A673 (cell line): ENCODE data around the gene SLC24A4. TPM values are rescaled to one million over a fixed set of nuclear protein-coding genes. Genes with fewer than 3 reads are reported as not detected.

Source experiments
- BruUV-seq: library from RNA; stranded (reverse); fragments of 400-500 nt; replicated peaks from 2 replicates; lab custom pipeline; 2021; lab: Mats Ljungman, UMichigan
- CTCF ChIA-PET: fragments of 300-600 bp; sonication (Branson Sonifier 250); formaldehyde crosslinking; loops from one replicate; lab custom pipeline; 2022; ENCODE audit warnings: antibody characterized with exemption; lab: Charles Lee
- POLR2A ChIA-PET: fragments of 300-600 bp; sonication (Branson Sonifier 250); formaldehyde crosslinking; loops from one replicate; lab custom pipeline; 2022; ENCODE audit warnings: antibody characterized with exemption; ENCODE audit not compliant: low non-redundant PET; lab: Charles Lee
- DNase-seq: peaks from one replicate; pipeline ENCODE4 v3.0.0-alpha.2; 2015; ENCODE audit warnings: low spot score
- H3K27ac ChIP-seq: fragments of 200-600 bp; sonication (generic); 2 replicates; pipeline ENCODE4 v1.5.1; 2016; ENCODE audit warnings: mixed run types, low read depth, mild to moderate bottlenecking, mixed read lengths, antibody characterized with exemption, low read length; ENCODE audit not compliant: poor library complexity, severe bottlenecking
- H3K27me3 ChIP-seq: fragments of 200-600 bp; sonication (generic); replicated peaks from 2 replicates; pipeline ENCODE4 v1.6.1; 2017; ENCODE audit warnings: mixed run types, low read depth, mild to moderate bottlenecking, mixed read lengths, antibody characterized with exemption, low read length; ENCODE audit not compliant: insufficient read depth, poor library complexity
- H3K36me3 ChIP-seq: fragments of 200-600 bp; sonication (generic); 2 replicates; pipeline ENCODE4 v1.6.1; 2016; ENCODE audit warnings: mixed run types, mild to moderate bottlenecking, mixed read lengths, antibody characterized with exemption, low read length; ENCODE audit not compliant: insufficient read depth, poor library complexity, severe bottlenecking
- H3K4me1 ChIP-seq: fragments of 200-600 bp; sonication (generic); 2 replicates; pipeline ENCODE4 v1.6.1; 2017; ENCODE audit warnings: mixed run types, mild to moderate bottlenecking, mixed read lengths, antibody characterized with exemption, low read length; ENCODE audit not compliant: insufficient read depth, poor library complexity, severe bottlenecking
- H3K4me3 ChIP-seq: fragments of 200-600 bp; sonication (generic); 2 replicates; pipeline ENCODE4 v1.5.1; 2016; ENCODE audit warnings: low read depth, mixed run types, mild to moderate bottlenecking, mixed read lengths, low read length; ENCODE audit not compliant: poor library complexity, severe bottlenecking
- H3K9me3 ChIP-seq: fragments of 200-600 bp; sonication (generic); 2 replicates; pipeline ENCODE4 v1.6.1; 2016; ENCODE audit warnings: mixed run types, low read depth, mild to moderate bottlenecking, mixed read lengths, antibody characterized with exemption, low read length; ENCODE audit not compliant: poor library complexity, severe bottlenecking
- EZH2 ChIP-seq: fragments of 200-600 bp; sonication (generic); IDR thresholded peaks from 2 replicates; pipeline ENCODE4 v1.6.1; 2017; ENCODE audit warnings: borderline replicate concordance, low read depth, mild to moderate bottlenecking, mixed read lengths, antibody characterized with exemption, low read length; ENCODE audit not compliant: poor library complexity, severe bottlenecking
- intact Hi-C: fragments of 100-400 bp; cut with micrococcal nuclease; formaldehyde crosslinking; loops from one replicate; pipeline ENCODE4 v1.10.0; 2022; ENCODE audit not compliant: unreplicated experiment
- total RNA-seq: library from RNA; stranded (reverse); gene quantifications from 2 replicates; pipeline ENCODE4 v1.2.3, GENCODE V29; 2021
- TF ChIP-seq, protein P1 (sequence below): fragments of 300-800, 200-600 bp; sonication (generic); conservative IDR thresholded peaks from 2 replicates; pipeline ENCODE4 v1.5.1; 2017; ENCODE audit warnings: low read depth, mild to moderate bottlenecking, antibody characterized with exemption, low read length, moderate library complexity, mixed read lengths

The SLC24A4 gene
- total RNA-seq, 1 experiment from 2014 or later, result 0.15 TPM

DNA sequence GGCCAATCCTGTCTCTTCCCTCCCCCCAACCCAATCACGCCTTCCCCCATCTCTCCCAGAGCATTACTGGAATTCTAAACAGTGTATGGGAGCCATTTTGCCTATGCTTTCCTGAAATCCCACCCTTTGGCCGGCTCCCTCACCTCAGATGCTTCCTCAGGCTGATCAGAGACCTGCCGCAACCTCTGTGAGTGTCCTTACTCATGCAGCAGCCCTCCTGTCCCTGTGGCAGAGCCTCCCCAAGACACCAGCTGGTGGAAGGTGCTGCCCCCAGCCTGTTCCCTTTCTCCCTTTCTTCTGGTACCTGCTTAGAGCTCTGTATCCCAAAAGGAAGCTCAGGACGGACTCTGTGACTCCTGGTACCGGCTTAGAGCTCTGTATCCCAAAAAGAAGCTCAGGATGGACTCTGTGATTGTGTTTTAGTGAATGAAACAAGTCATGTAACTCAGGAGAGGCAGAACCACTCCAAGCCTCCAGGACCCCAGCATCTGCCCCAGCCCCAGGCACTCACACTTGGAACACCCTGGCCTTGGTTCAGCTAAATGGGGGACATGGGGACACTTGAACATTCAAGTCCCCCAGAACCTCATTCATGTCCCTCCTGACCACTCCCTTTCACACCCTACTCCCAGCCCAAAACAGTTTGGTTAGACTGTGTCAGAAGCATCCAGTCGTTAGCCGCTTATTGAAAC, 161.3 kb downstream of the SLC24A4 start:
- ChIA-PET CTCF (no interaction called here), POLR2A (no interaction called here)
- no peak for DNase-seq
- H3K4me3 ChIP-seq, result no peak overlapping the region
- no peaks in the 10 kb centered on the region for H3K9me3 ChIP-seq
- no peak for TF ChIP-seq EZH2
- TF ChIP-seq, protein P1, sequence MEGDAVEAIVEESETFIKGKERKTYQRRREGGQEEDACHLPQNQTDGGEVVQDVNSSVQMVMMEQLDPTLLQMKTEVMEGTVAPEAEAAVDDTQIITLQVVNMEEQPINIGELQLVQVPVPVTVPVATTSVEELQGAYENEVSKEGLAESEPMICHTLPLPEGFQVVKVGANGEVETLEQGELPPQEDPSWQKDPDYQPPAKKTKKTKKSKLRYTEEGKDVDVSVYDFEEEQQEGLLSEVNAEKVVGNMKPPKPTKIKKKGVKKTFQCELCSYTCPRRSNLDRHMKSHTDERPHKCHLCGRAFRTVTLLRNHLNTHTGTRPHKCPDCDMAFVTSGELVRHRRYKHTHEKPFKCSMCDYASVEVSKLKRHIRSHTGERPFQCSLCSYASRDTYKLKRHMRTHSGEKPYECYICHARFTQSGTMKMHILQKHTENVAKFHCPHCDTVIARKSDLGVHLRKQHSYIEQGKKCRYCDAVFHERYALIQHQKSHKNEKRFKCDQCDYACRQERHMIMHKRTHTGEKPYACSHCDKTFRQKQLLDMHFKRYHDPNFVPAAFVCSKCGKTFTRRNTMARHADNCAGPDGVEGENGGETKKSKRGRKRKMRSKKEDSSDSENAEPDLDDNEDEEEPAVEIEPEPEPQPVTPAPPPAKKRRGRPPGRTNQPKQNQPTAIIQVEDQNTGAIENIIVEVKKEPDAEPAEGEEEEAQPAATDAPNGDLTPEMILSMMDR, result no peak
- no TSS peak for BruUV-seq
- H3K27me3 ChIP-seq, result no peaks in the 10 kb centered on the region
- no peaks in the 10 kb centered on the region for H3K36me3 ChIP-seq
- intact Hi-C loops, result no loop called here
- no peaks in the 10 kb centered on the region for H3K4me1 ChIP-seq
- no peak overlapping the region for H3K27ac ChIP-seq

DNA sequence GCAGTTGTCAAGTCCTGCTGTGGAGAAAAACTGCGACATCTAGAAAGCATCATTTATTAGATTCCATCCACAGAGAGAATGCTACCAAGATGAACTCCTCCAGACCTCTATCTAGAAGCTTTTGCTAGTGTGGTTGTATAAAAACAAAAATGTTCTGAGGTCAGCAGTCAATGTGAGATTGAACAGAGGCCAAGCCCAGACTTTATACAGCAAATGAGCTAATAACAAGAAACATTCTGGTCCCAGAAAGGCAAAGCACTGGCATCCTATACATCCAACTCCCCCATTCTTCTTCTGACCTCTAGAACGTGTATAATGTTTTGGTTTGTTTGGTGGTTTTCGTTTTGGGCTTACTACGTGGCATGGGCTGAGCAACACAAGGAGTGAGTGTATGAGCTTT, 163.9 kb downstream of the SLC24A4 start:
- H3K27me3 ChIP-seq, result no peaks in the 10 kb centered on the region
- H3K9me3 ChIP-seq, result no peaks in the 10 kb centered on the region
- H3K36me3 ChIP-seq, result no peaks in the 10 kb centered on the region
- no peak for DNase-seq
- H3K27ac ChIP-seq, result no peak overlapping the region
- H3K4me1 ChIP-seq, result no peaks in the 10 kb centered on the region
- no peak overlapping the region for H3K4me3 ChIP-seq
- no TSS peak for BruUV-seq
- POLR2A ChIA-PET, result no interaction called here
- CTCF ChIA-PET, result no interaction called here
- TF ChIP-seq, protein P1, result no peak
- TF ChIP-seq EZH2, result no peak
- intact Hi-C loops, result no loop called here

DNA sequence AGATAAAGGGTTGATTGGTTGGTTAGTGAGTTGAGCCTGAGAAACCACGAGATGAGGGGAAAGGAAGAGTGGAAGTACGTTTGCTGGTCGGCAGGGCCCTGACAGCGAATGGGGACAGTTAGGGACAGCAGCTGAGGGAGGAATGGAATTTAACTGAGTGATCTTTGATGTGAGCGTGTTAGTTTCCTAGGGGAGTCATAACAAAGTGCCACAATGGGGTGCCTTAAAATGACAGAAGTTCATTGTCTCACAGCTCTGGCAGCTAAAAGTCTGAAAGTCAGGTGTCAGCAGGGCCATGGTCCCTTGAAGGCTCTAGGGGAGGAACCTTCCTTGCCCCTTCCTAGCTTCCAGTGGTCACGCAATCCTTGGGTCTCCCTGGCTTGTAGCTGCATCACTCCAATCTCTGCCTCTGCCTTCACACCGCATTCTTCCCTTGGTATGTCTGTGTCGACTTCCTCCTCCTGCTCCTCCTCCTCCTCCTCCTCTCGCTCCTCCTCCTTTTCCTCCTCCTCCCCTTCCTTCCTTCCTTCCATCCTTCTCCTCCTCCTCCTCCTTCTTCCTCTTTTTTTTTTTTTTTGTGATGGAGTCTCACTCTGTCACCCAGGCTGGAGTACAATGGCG, 164.7 kb downstream of the SLC24A4 start:
- no peaks in the 10 kb centered on the region for H3K36me3 ChIP-seq
- no peaks in the 10 kb centered on the region for H3K9me3 ChIP-seq
- intact Hi-C loops, result no loop called here
- ChIA-PET CTCF (no interaction called here), POLR2A (no interaction called here)
- no peaks in the 10 kb centered on the region for H3K27me3 ChIP-seq
- no peak overlapping the region for H3K27ac ChIP-seq
- H3K4me3 ChIP-seq, result no peak overlapping the region
- no TSS peak for BruUV-seq
- H3K4me1 ChIP-seq, result no peaks in the 10 kb centered on the region
- DNase-seq, result no peak
- no peak for TF ChIP-seq EZH2
- TF ChIP-seq, protein P1, result no peak
